Mesendoderm (in vitro differentiated cells): ENCODE measurements around the gene NBEA.

Experiments used
- DNase-seq: peaks from one replicate; pipeline ENCODE4 v3.0.0; 2013
- H2AK5ac ChIP-seq: 2 replicates; pipeline ENCODE4 v1.6.1; 2013; ENCODE audit warnings: low read length, inconsistent platforms
- H2BK120ac ChIP-seq: 2 replicates; pipeline ENCODE4 v1.6.1; 2013; ENCODE audit warnings: low read depth, mild to moderate bottlenecking, low read length, moderate library complexity, mixed read lengths
- H2BK15ac ChIP-seq: replicated peaks from 2 replicates; pipeline ENCODE4 v1.6.1; 2013; ENCODE audit warnings: low read depth, mild to moderate bottlenecking, moderate library complexity
- H2BK5ac ChIP-seq: 2 replicates; pipeline ENCODE4 v1.6.1; 2013; ENCODE audit warnings: low read length, inconsistent platforms
- H3K18ac ChIP-seq: 2 replicates; pipeline ENCODE4 v1.6.1; 2013; ENCODE audit warnings: mild to moderate bottlenecking, low read length, mixed read lengths
- H3K23ac ChIP-seq: one replicate; pipeline ENCODE4 v1.6.1; 2013; ENCODE audit warnings: low read length
- H3K27ac ChIP-seq: 2 replicates; pipeline ENCODE4 v1.5.1; 2013; ENCODE audit warnings: low read depth, mild to moderate bottlenecking, inconsistent platforms, low read length, moderate library complexity
- H3K27me3 ChIP-seq: 2 replicates; pipeline ENCODE4 v1.6.1; 2013; ENCODE audit warnings: low read length, control low read depth, mild to moderate bottlenecking, inconsistent platforms; ENCODE audit not compliant: insufficient read depth, poor library complexity
- H3K36me3 ChIP-seq: 2 replicates; pipeline ENCODE4 v1.6.1; 2013; ENCODE audit warnings: low read length, inconsistent platforms; ENCODE audit not compliant: control insufficient read depth, insufficient read depth
- H3K4ac ChIP-seq: one replicate; pipeline ENCODE4 v1.6.1; 2013; ENCODE audit warnings: low read depth, mild to moderate bottlenecking, low read length, moderate library complexity
- H3K4me1 ChIP-seq: 2 replicates; pipeline ENCODE4 v1.6.1; 2013; ENCODE audit warnings: low read depth, low read length, inconsistent platforms; ENCODE audit not compliant: control insufficient read depth
- H3K4me2 ChIP-seq: 2 replicates; pipeline ENCODE4 v1.6.1; 2013; ENCODE audit warnings: low read length
- H3K4me3 ChIP-seq: 2 replicates; pipeline ENCODE4 v1.5.1; 2013; ENCODE audit warnings: mild to moderate bottlenecking, low read length
- H3K56ac ChIP-seq: one replicate; pipeline ENCODE4 v1.6.1; 2013; ENCODE audit warnings: low read length
- H3K79me1 ChIP-seq: 2 replicates; pipeline ENCODE4 v1.6.1; 2013; ENCODE audit warnings: low read length, inconsistent platforms
- H3K79me2 ChIP-seq: 2 replicates; pipeline ENCODE4 v1.6.1; 2013; ENCODE audit warnings: mild to moderate bottlenecking, low read length; ENCODE audit not compliant: control insufficient read depth, insufficient read depth
- H3K9ac ChIP-seq: 2 replicates; pipeline ENCODE4 v1.6.1; 2013; ENCODE audit warnings: low read length, inconsistent platforms
- H4K5ac ChIP-seq: one replicate; pipeline ENCODE4 v1.6.1; 2013; ENCODE audit warnings: low read length
- H4K8ac ChIP-seq: one replicate; pipeline ENCODE4 v1.6.1; 2013; ENCODE audit warnings: low read depth, mild to moderate bottlenecking, control low read depth, low read length, moderate library complexity
- WGBS: extraction: QIAGEN DNeasy Blood & Tissue Kit; methylation state at CpG from one replicate; pipeline ENCODE4 v1.1.7; 2013; ENCODE audit warnings: low lambda C conversion rate, missing lambda C conversion rate; ENCODE audit not compliant: insufficient coverage; ENCODE audit errors: extremely low coverage; 5-methylcytosine and 5-hydroxymethylcytosine counted together

NBEA gene

GRCh38 chr13:35162420-35162819 lies 220.3 kb downstream of the NBEA start:
- no peak overlapping the region for H3K4me3 ChIP-seq
- H3K18ac ChIP-seq: no peak overlapping the region
- no peak overlapping the region for H2BK120ac ChIP-seq
- no peaks in the 10 kb centered on the region for H3K79me2 ChIP-seq
- no peak overlapping the region for H2BK5ac ChIP-seq
- H3K4me1 ChIP-seq: no peaks in the 10 kb centered on the region
- H3K9ac ChIP-seq: no peak overlapping the region
- no peak overlapping the region for H3K4me2 ChIP-seq
- H4K8ac ChIP-seq: no peak overlapping the region
- no CpG with 5 or more reads among the region's 2 CpGs for WGBS
- no peaks in the 10 kb centered on the region for H3K27me3 ChIP-seq
- no peak for DNase-seq
- no peak overlapping the region for H3K23ac ChIP-seq
- H3K36me3 ChIP-seq: no peaks in the 10 kb centered on the region
- no peak overlapping the region for H3K4ac ChIP-seq
- no peak overlapping the region for H4K5ac ChIP-seq
- no peak overlapping the region for H3K27ac ChIP-seq
- no peaks in the 10 kb centered on the region for H3K79me1 ChIP-seq
- H2AK5ac ChIP-seq: no peak overlapping the region
- no peak overlapping the region for H2BK15ac ChIP-seq
- H3K56ac ChIP-seq: no peak overlapping the region

GRCh38 chr13:35163674-35164073 lies 221.6 kb downstream of the NBEA start:
- H3K79me2 ChIP-seq: no peaks in the 10 kb centered on the region
- H3K4ac ChIP-seq: no peak overlapping the region
- no peaks in the 10 kb centered on the region for H3K27me3 ChIP-seq
- H2BK120ac ChIP-seq: no peak overlapping the region
- no peaks in the 10 kb centered on the region for H3K79me1 ChIP-seq
- no peak overlapping the region for H3K56ac ChIP-seq
- WGBS: 100% methylated on average over 1 of the region's 1 CpG
- H4K8ac ChIP-seq: no peak overlapping the region
- no peak overlapping the region for H3K23ac ChIP-seq
- no peak overlapping the region for H4K5ac ChIP-seq
- H3K18ac ChIP-seq: no peak overlapping the region
- no peaks in the 10 kb centered on the region for H3K4me1 ChIP-seq
- no peaks in the 10 kb centered on the region for H3K36me3 ChIP-seq
- H3K9ac ChIP-seq: no peak overlapping the region
- H3K4me3 ChIP-seq: no peak overlapping the region
- H3K27ac ChIP-seq: no peak overlapping the region
- H3K4me2 ChIP-seq: no peak overlapping the region
- no peak overlapping the region for H2BK5ac ChIP-seq
- no peak for DNase-seq
- no peak overlapping the region for H2BK15ac ChIP-seq
- no peak overlapping the region for H2AK5ac ChIP-seq

GRCh38 chr13:35164324-35164932 lies 222.4 kb downstream of the NBEA start:
- Histone ChIP-seq H3K4me2 (no peak overlapping the region), H2BK5ac (no peak overlapping the region), H2BK120ac (no peak overlapping the region), H3K79me2 (no peaks in the 10 kb centered on the region), H3K36me3 (no peaks in the 10 kb centered on the region), H4K5ac (no peak overlapping the region), H3K23ac (no peak overlapping the region), H3K27me3 (no peaks in the 10 kb centered on the region), H3K56ac (no peak overlapping the region), H3K4me1 (no peaks in the 10 kb centered on the region), H3K79me1 (no peaks in the 10 kb centered on the region), H3K18ac (no peak overlapping the region), H3K4ac (no peak overlapping the region), H2AK5ac (no peak overlapping the region), H2BK15ac (no peak overlapping the region), H4K8ac (no peak overlapping the region), H3K4me3 (no peak overlapping the region), H3K9ac (no peak overlapping the region), H3K27ac (no peak overlapping the region)
- DNase-seq: peak; percentile 48

GRCh38 chr13:35165205-35165604 lies 223.1 kb downstream of the NBEA start:
- no peak overlapping the region for H3K9ac ChIP-seq
- H3K79me2 ChIP-seq: no peaks in the 10 kb centered on the region
- no peak overlapping the region for H2AK5ac ChIP-seq
- H3K23ac ChIP-seq: no peak overlapping the region
- H4K5ac ChIP-seq: no peak overlapping the region
- H3K79me1 ChIP-seq: no peaks in the 10 kb centered on the region
- H3K56ac ChIP-seq: no peak overlapping the region
- no peak overlapping the region for H2BK120ac ChIP-seq
- H2BK5ac ChIP-seq: no peak overlapping the region
- no peaks in the 10 kb centered on the region for H3K36me3 ChIP-seq
- no peak overlapping the region for H4K8ac ChIP-seq
- H3K4me3 ChIP-seq: no peak overlapping the region
- no peak overlapping the region for H3K4me2 ChIP-seq
- no peak overlapping the region for H2BK15ac ChIP-seq
- no peaks in the 10 kb centered on the region for H3K27me3 ChIP-seq
- peak; percentile 72 for DNase-seq
- H3K4ac ChIP-seq: no peak overlapping the region
- no peaks in the 10 kb centered on the region for H3K4me1 ChIP-seq
- no peak overlapping the region for H3K18ac ChIP-seq
- no peak overlapping the region for H3K27ac ChIP-seq

GRCh38 chr13:35179494-35179893 lies 237.4 kb downstream of the NBEA start:
- no CpG with 5 or more reads among the region's 2 CpGs for whole genome bisulfite sequencing
- no peak for DNase-seq
- no peak overlapping the region for H4K8ac ChIP-seq
- no peak overlapping the region for H3K9ac ChIP-seq
- H3K18ac ChIP-seq: no peak overlapping the region
- no peak overlapping the region for H2BK120ac ChIP-seq
- no peak overlapping the region for H2BK15ac ChIP-seq
- H3K4me3 ChIP-seq: no peak overlapping the region
- H3K27me3 ChIP-seq: no peaks in the 10 kb centered on the region
- H3K4ac ChIP-seq: no peak overlapping the region
- H3K4me2 ChIP-seq: no peak overlapping the region
- H3K27ac ChIP-seq: no peak overlapping the region
- H4K5ac ChIP-seq: no peak overlapping the region
- no peaks in the 10 kb centered on the region for H3K79me2 ChIP-seq
- no peak overlapping the region for H2BK5ac ChIP-seq
- H2AK5ac ChIP-seq: no peak overlapping the region
- no peaks in the 10 kb centered on the region for H3K36me3 ChIP-seq
- no peaks in the 10 kb centered on the region for H3K4me1 ChIP-seq
- no peak overlapping the region for H3K23ac ChIP-seq
- H3K56ac ChIP-seq: no peak overlapping the region
- H3K79me1 ChIP-seq: no peaks in the 10 kb centered on the region

- H3K9ac ChIP-seq: no peak overlapping the region
- H4K8ac ChIP-seq: no peak overlapping the region
- no peak overlapping the region for H3K56ac ChIP-seq
- H3K79me2 ChIP-seq: no peaks in the 10 kb centered on the region
- H2AK5ac ChIP-seq: no peak overlapping the region
- no peak overlapping the region for H3K4me2 ChIP-seq
- H2BK5ac ChIP-seq: no peak overlapping the region
- no peaks in the 10 kb centered on the region for H3K36me3 ChIP-seq
- WGBS: no CpG with 5 or more reads among the region's 3 CpGs
- H3K4me3 ChIP-seq: no peak overlapping the region
- no peak overlapping the region for H2BK15ac ChIP-seq
- no peak overlapping the region for H2BK120ac ChIP-seq
- no peak overlapping the region for H3K4ac ChIP-seq
- H3K79me1 ChIP-seq: no peaks in the 10 kb centered on the region
- no peak for DNase-seq
- H4K5ac ChIP-seq: no peak overlapping the region
- no peak overlapping the region for H3K18ac ChIP-seq
- H3K27ac ChIP-seq: no peak overlapping the region
- H3K4me1 ChIP-seq: no peaks in the 10 kb centered on the region
- no peak overlapping the region for H3K23ac ChIP-seq
- H3K27me3 ChIP-seq: no peaks in the 10 kb centered on the region
These were observed 238.0 kb downstream of the NBEA start for GRCh38 chr13:35179920-35180663.
